ENCODE data around the gene RIMOC1. TPM values are rescaled to one million over a fixed set of nuclear protein-coding genes. Genes with fewer than 3 reads are reported as not detected.

Gene RIMOC1
- total and polyA plus RNA-seq, 10 donors: 4.5 to 29.3 (median 21.9) TPM

GRCh38 chr5:41858890-41859289, 45.3 kb upstream of the RIMOC1 start:
- intact Hi-C loops (cut with DNase I; ENCODE audit: low total_unique reads): loop anchor here (5.0 kb wide), 1 partner anchor 198 kb away; no protein-coding TSS in a partner anchor
- no peak overlapping the region for H3K27ac ChIP-seq
- no peak for DNase-seq
- peaks cover 0 to 77% (median 34%) of the 10 kb centered on the region in 6 donors for H3K36me3 ChIP-seq
- H3K27me3 ChIP-seq (replicated peaks in 1 of 7): no peaks in the 10 kb centered on the region
- TF ChIP-seq POLR2AphosphoS5 (IDR thresholded peaks at IDR 0.05) (no peak), POLR2A (IDR thresholded peaks at IDR 0.05) (no peak), CTCF (IDR thresholded peaks at IDR 0.05 in 8 of 11, conservative IDR thresholded peaks at IDR 0.05 in 3 of 11) (no peak)
- H3K9me3 ChIP-seq: no peaks in the 10 kb centered on the region
- WGBS, 5 donors: 80 to 83% (median 81%) methylated on average over 2 of the region's 2 CpGs
- peaks cover 0 to 6% (median 0%) of the 10 kb centered on the region in 6 donors for H3K4me1 ChIP-seq
- H3K4me3 ChIP-seq: no peak overlapping the region

GRCh38 chr5:41863871-41864486, 40.2 kb upstream of the RIMOC1 start:
- peaks cover 3 to 36% (median 5%) of the 10 kb centered on the region in 6 donors for H3K4me1 ChIP-seq
- intact Hi-C loops (cut with DNase I; ENCODE audit: low total_unique reads): loop anchor here (10.0 kb wide), 2 partner anchors 901 to 1021 kb away; no protein-coding TSS in a partner anchor
- TF ChIP-seq CTCF (IDR thresholded peaks at IDR 0.05 in 8 of 11, conservative IDR thresholded peaks at IDR 0.05 in 3 of 11) (no peak), POLR2A (IDR thresholded peaks at IDR 0.05) (no peak), POLR2AphosphoS5 (IDR thresholded peaks at IDR 0.05) (no peak)
- DNase-seq: no peak
- H3K9me3 ChIP-seq: no peaks in the 10 kb centered on the region
- peaks cover 0 to 35% (median 22%) of the 10 kb centered on the region in 6 donors for H3K36me3 ChIP-seq
- H3K4me3 ChIP-seq: no peak overlapping the region
- H3K27me3 ChIP-seq (replicated peaks in 1 of 7): no peaks in the 10 kb centered on the region
- no peak overlapping the region for H3K27ac ChIP-seq

- peak overlapping the region; percentile 75 to 91 (median 86) for H3K27ac ChIP-seq
- H3K4me3 ChIP-seq: peak overlapping the region; percentile 66 to 95 (median 80)
- DNase-seq: peak; percentile 74
- H3K27me3 ChIP-seq (replicated peaks in 1 of 7): no peaks in the 10 kb centered on the region
- 21 to 32% (median 24%) methylated on average over 21 to 28 of the region's 28 CpGs for WGBS, 5 donors
- intact Hi-C loops (cut with DNase I; ENCODE audit: low total_unique reads): loop anchor here (10.0 kb wide), 2 partner anchors 896 to 1016 kb away; no protein-coding TSS in a partner anchor
- TF ChIP-seq POLR2A (IDR thresholded peaks at IDR 0.05): no peak
- peaks cover 12 to 53% (median 22%) of the 10 kb centered on the region in 6 donors for H3K4me1 ChIP-seq
- no peaks in the 10 kb centered on the region for H3K36me3 ChIP-seq
- H3K9me3 ChIP-seq: no peaks in the 10 kb centered on the region
Measured at GRCh38 chr5:41869151-41869723, 34.9 kb upstream of the RIMOC1 start.

- intact Hi-C loops (cut with DNase I; ENCODE audit: low total_unique reads): loop anchor here (10.0 kb wide), 2 partner anchors 895 to 1015 kb away; no protein-coding TSS in a partner anchor
Measured at GRCh38 chr5:41869724-41870626, 34.2 kb upstream of the RIMOC1 start, which contains the start of gene OXCT1. Gene OXCT1 (minus strand): TSS chr5:41870425. CDS start chr5:41870358, 67 bp downstream.

More at GRCh38 chr5:41869724-41870626, 34.2 kb upstream of the RIMOC1 start, which contains the start of gene OXCT1:
- WGBS, 5 donors: 0 to 1% (median 1%) methylated on average over 25 to 82 of the region's 82 CpGs
- H3K9me3 ChIP-seq: no peaks in the 10 kb centered on the region
- peaks cover 12 to 51% (median 22%) of the 10 kb centered on the region in 6 donors for H3K4me1 ChIP-seq
- no peaks in the 10 kb centered on the region for H3K36me3 ChIP-seq
- peak within 1 kb of the TSS; percentile 66 to 95 (median 80) for H3K4me3 ChIP-seq
- no peaks in the 10 kb centered on the region for H3K27me3 ChIP-seq (replicated peaks in 1 of 7)
- H3K27ac ChIP-seq: peak within 1 kb of the TSS; percentile 75 to 91 (median 86)
- peak in 2 of 3 donors; percentile 61 to 85 for TF ChIP-seq POLR2A (IDR thresholded peaks at IDR 0.05)
- peak in 5 of 11 experiments; percentile 10 to 34 (median 21) for TF ChIP-seq CTCF (IDR thresholded peaks at IDR 0.05 in 8 of 11, conservative IDR thresholded peaks at IDR 0.05 in 3 of 11)
- peak; percentile 96 to 98 (median 97) for TF ChIP-seq POLR2AphosphoS5 (IDR thresholded peaks at IDR 0.05)
- peak; percentile 98 for DNase-seq

Data from spleen (tissue), 11 donors.